Osteocyte (in vitro differentiated cells): ENCODE measurements around the gene CTSL. TPM values are rescaled to one million over a fixed set of nuclear protein-coding genes. Genes with fewer than 3 reads are reported as not detected.

Source experiments
- DNase-seq: peaks from one replicate; pipeline ENCODE4 v3.0.0; 2021; ENCODE audit warnings: mixed read lengths; ENCODE audit not compliant: unreplicated experiment; ENCODE audit errors: extremely low spot score
- H3K27ac Mint-ChIP-seq: one replicate; pipeline ENCODE4 v1.8.0; 2021; ENCODE audit warnings: mild to moderate bottlenecking, mixed read lengths; ENCODE audit not compliant: unreplicated experiment
- H3K27me3 Mint-ChIP-seq: one replicate; pipeline ENCODE4 v1.8.0; 2021; ENCODE audit warnings: mixed read lengths; ENCODE audit not compliant: unreplicated experiment
- H3K36me3 Mint-ChIP-seq: one replicate; pipeline ENCODE4 v1.8.0; 2021; ENCODE audit warnings: mixed read lengths; ENCODE audit not compliant: unreplicated experiment
- H3K4me1 Mint-ChIP-seq: one replicate; pipeline ENCODE4 v1.8.0; 2021; ENCODE audit warnings: mixed read lengths; ENCODE audit not compliant: unreplicated experiment
- H3K4me3 Mint-ChIP-seq: one replicate; pipeline ENCODE4 v1.8.0; 2021; ENCODE audit warnings: mild to moderate bottlenecking, moderate library complexity, mixed read lengths; ENCODE audit not compliant: unreplicated experiment
- H3K9me3 Mint-ChIP-seq: one replicate; pipeline ENCODE4 v1.8.0; 2021; ENCODE audit warnings: mixed read lengths; ENCODE audit not compliant: unreplicated experiment
- CTCF ChIP-seq: fragments of 200-600 bp; sonication (generic); IDR thresholded peaks from 2 replicates; pipeline ENCODE4 v1.5.0; 2021; ENCODE audit warnings: antibody characterized with exemption, mild to moderate bottlenecking, moderate library complexity
- total RNA-seq: library from RNA; stranded (reverse); gene quantifications from 2 replicates; pipeline ENCODE4 v1.2.1, GENCODE V29; 2021

Gene CTSL
- total RNA-seq, 1 donor from 2014 or later: 264 TPM

GRCh38 chr9:87694236-87694755 is 31.6 kb upstream of the CTSL start:
- H3K36me3 Mint-ChIP-seq: peaks cover 80% of the 10 kb centered on the region

GRCh38 chr9:87695523-87695922 is 30.4 kb upstream of the CTSL start:
- Mint-ChIP-seq H3K27ac (no peak overlapping the region), H3K36me3 (peaks cover 77% of the 10 kb centered on the region), H3K9me3 (peaks cover 6% of the 10 kb centered on the region), H3K27me3 (no peaks in the 10 kb centered on the region), H3K4me1 (peaks cover 16% of the 10 kb centered on the region), H3K4me3 (no peak overlapping the region)
- DNase-seq: no peak
- no peak for TF ChIP-seq CTCF

More at GRCh38 chr9:87694236-87694755, 31.6 kb upstream of the CTSL start:
- Mint-ChIP-seq H3K27ac (peak overlapping the region; percentile 40), H3K9me3 (peaks cover 6% of the 10 kb centered on the region), H3K27me3 (no peaks in the 10 kb centered on the region), H3K4me1 (peaks cover 14% of the 10 kb centered on the region), H3K4me3 (no peak overlapping the region)
- TF ChIP-seq CTCF: no peak
- DNase-seq: no peak

GRCh38 chr9:87696641-87697040 is 29.3 kb upstream of the CTSL start:
- peaks cover 6% of the 10 kb centered on the region for H3K9me3 Mint-ChIP-seq
- peaks cover 11% of the 10 kb centered on the region for H3K4me1 Mint-ChIP-seq

GRCh38 chr9:87698069-87698809 is 27.7 kb upstream of the CTSL start:
- no peak for DNase-seq
- Mint-ChIP-seq H3K27ac (no peak overlapping the region), H3K36me3 (peaks cover 66% of the 10 kb centered on the region), H3K27me3 (no peaks in the 10 kb centered on the region), H3K4me1 (peaks cover 16% of the 10 kb centered on the region), H3K4me3 (no peak overlapping the region), H3K9me3 (no peaks in the 10 kb centered on the region)
- TF ChIP-seq CTCF: no peak

More at GRCh38 chr9:87696641-87697040, 29.3 kb upstream of the CTSL start:
- Mint-ChIP-seq H3K36me3 (peaks cover 67% of the 10 kb centered on the region), H3K27me3 (no peaks in the 10 kb centered on the region), H3K27ac (no peak overlapping the region), H3K4me3 (no peak overlapping the region)
- TF ChIP-seq CTCF: no peak
- DNase-seq: no peak

GRCh38 chr9:87699835-87700234 is 26.1 kb upstream of the CTSL start:
- peaks cover 70% of the 10 kb centered on the region for H3K36me3 Mint-ChIP-seq
- H3K27ac Mint-ChIP-seq: peak overlapping the region; percentile 59
- no peak for TF ChIP-seq CTCF
- peaks cover 27% of the 10 kb centered on the region for H3K4me1 Mint-ChIP-seq
- H3K4me3 Mint-ChIP-seq: no peak overlapping the region
- no peaks in the 10 kb centered on the region for H3K27me3 Mint-ChIP-seq
- no peaks in the 10 kb centered on the region for H3K9me3 Mint-ChIP-seq
- no peak for DNase-seq
